Measurements from ENCODE around the gene CSF2.

DNA sequence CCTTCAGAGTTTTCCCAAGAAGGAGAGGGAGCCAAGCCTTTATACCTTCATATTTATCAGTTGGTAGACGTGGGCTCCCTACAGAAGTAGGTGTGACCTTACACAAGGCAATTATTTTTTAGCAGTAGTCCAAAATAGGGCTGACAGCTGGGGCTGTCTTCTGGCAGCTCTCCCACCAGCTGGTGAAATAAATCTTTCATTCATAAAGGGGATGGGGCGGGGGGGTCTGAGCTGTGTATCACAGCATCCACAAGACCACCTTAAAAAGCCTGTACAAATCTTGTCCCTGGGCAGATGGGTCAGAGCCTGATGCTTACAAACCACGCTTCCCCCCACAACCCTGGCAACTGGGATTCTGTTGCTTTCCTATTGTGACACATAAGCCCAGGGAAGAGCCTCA, 19.7 kb downstream of the CSF2 start:
- TF ChIP-seq CTCF (IDR thresholded peaks at IDR 0.05) (no peak), SIN3A (IDR thresholded peaks at IDR 0.05; ENCODE audit: borderline replicate concordance, insufficient read depth, low read depth, low read length) (no peak), POLR2AphosphoS5 (IDR thresholded peaks at IDR 0.05; ENCODE audit: low read depth, low read length) (no peak), TCF7L2 (IDR thresholded peaks at IDR 0.05; ENCODE audit: low read depth, low read length) (no peak)

Measured in Panc1 (cell line).